ENCODE results near the gene MAP4K4.

The MAP4K4 gene

DNA sequence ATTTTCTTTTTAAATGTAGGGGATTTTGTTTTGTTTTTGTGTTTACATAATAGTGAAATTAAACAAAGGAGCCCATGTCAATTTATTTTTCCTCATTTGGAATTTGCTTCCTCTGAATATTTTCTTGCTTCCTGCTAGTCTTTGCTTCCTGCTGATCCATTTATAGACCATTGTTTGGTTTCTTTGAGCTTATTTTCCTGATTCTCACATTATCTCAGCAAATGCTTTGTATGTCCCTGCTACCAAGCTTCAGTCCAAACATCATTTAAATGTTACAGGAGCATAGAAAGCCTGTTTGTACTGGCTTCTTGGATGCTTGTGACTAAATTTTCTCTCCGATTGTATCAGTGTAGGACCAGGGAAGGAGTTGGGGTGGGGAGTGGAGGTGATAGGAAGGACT lies 166.9 kb downstream of the MAP4K4 start:
- H3K27ac ChIP-seq = no peak overlapping the region
- TF ChIP-seq ZFX (IDR thresholded peaks at IDR 0.05) = no peak
- TF ChIP-seq, protein P1, sequence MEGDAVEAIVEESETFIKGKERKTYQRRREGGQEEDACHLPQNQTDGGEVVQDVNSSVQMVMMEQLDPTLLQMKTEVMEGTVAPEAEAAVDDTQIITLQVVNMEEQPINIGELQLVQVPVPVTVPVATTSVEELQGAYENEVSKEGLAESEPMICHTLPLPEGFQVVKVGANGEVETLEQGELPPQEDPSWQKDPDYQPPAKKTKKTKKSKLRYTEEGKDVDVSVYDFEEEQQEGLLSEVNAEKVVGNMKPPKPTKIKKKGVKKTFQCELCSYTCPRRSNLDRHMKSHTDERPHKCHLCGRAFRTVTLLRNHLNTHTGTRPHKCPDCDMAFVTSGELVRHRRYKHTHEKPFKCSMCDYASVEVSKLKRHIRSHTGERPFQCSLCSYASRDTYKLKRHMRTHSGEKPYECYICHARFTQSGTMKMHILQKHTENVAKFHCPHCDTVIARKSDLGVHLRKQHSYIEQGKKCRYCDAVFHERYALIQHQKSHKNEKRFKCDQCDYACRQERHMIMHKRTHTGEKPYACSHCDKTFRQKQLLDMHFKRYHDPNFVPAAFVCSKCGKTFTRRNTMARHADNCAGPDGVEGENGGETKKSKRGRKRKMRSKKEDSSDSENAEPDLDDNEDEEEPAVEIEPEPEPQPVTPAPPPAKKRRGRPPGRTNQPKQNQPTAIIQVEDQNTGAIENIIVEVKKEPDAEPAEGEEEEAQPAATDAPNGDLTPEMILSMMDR (conservative IDR thresholded peaks at IDR 0.05) = no peak

DNA sequence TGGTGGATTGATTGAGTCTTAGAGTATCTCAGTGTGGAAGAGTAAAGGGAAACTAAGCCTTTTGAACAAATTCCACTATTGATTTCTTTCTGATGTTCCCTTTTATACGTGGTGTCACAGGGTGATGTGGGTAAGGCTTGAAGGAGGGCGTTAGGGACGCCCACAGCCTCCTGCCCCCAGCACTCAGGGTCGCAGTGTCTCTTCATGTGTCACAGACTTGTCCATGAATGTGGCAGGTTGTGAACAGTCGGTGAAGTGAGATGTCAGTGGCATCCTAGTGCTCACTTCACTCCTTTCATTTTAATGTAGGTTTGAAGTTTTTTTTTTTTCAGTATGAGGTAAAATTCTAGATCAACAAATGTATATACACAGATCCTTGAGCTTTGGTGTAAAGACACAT lies 171.0 kb downstream of the MAP4K4 start:
- no peak overlapping the region for H3K27ac ChIP-seq
- TF ChIP-seq, protein P1 (conservative IDR thresholded peaks at IDR 0.05) = no peak
- no peak for TF ChIP-seq ZFX (IDR thresholded peaks at IDR 0.05)

DNA sequence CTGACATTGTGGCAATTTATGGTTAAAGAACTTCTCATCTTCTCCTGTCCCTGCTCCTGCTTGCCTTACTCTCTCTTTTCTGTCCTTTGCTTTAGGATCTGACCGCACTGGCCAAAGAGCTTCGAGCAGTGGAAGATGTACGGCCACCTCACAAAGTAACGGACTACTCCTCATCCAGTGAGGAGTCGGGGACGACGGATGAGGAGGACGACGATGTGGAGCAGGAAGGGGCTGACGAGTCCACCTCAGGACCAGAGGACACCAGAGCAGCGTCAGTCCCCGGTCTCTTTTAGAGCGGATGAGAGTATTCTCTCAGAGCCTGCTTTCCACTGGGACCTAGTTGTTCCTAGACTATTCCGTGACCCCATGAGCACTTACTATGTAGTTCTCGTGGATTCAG lies 172.0 kb downstream of the MAP4K4 start:
- TF ChIP-seq, protein P1 (conservative IDR thresholded peaks at IDR 0.05) = no peak
- TF ChIP-seq ZFX (IDR thresholded peaks at IDR 0.05) = no peak
- no peak overlapping the region for H3K27ac ChIP-seq

DNA sequence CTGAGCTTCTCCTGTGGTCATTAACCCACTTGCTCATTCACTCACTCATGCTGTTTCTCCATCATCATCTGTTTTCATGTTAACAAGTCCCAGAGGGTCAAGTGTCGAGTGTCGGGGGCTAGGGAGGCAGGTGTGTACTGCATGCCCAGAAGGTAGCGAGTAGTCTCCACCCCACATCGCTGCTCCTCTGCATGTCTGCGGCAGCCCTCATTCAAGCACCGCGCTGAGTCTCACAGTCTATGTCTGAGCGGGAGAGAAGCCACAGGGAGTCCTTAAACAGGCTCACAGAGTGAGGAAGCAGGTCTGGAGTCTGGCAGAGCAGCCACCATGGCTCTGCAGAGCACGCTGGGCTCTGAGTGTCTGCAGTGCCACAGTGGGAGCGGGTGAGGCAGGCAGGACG lies 172.9 kb downstream of the MAP4K4 start:
- no peak overlapping the region for H3K27ac ChIP-seq
- TF ChIP-seq, protein P1 (conservative IDR thresholded peaks at IDR 0.05) = no peak
- no peak for TF ChIP-seq ZFX (IDR thresholded peaks at IDR 0.05)

DNA sequence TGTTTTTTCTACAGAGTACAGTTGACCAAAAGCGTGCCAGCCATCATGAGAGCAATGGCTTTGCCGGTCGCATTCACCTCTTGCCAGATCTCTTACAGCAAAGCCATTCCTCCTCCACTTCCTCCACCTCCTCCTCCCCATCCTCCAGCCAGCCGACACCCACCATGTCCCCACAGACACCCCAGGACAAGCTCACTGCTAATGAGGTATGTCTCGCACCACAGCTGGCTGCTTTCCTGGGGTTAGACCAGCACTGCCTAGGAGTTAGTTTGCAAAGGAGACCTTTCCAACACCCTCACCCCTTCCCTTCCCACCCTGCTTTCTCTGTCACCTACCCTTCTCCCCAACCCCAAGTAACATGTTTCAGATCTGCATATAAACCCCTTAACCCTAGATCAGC lies 174.0 kb downstream of the MAP4K4 start:
- TF ChIP-seq ZFX (IDR thresholded peaks at IDR 0.05) = no peak
- TF ChIP-seq, protein P1 (conservative IDR thresholded peaks at IDR 0.05) = no peak
- no peak overlapping the region for H3K27ac ChIP-seq

DNA sequence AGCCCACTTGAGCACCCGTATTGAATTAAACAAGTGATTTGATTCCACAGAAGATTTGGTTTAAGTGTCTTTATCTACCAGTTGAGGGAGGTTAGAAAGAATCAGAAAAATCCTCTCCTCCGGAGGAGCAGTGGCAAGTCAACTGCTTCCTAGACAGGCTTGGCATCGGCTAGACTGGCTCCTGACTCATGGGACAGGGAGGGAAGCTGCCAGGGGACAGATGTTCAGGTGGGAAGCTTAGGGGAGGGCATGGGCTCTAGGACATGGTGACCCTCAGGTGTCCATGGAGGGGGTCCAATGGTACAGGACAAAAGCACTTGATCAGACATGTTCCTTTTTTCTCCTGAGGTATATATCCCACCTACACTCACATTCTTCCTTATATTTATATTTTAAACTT lies 175.0 kb downstream of the MAP4K4 start:
- no peak overlapping the region for H3K27ac ChIP-seq
- TF ChIP-seq, protein P1 (conservative IDR thresholded peaks at IDR 0.05) = no peak
- no peak for TF ChIP-seq ZFX (IDR thresholded peaks at IDR 0.05)

DNA sequence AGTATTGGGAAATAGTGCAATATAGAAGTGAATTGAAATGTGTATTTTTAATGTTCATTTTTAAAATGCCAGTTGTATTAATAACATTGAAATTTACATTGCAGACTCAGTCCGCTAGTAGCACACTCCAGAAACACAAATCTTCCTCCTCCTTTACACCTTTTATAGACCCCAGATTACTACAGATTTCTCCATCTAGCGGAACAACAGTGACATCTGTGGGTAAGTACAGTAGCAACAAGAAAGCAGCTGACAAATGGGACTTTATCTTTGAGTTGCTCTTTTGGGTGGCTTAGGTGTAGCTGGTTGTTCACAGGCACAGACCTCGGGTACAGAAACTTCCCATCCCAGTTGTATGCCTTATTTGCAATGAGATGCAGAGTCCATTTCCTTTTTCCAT lies 176.0 kb downstream of the MAP4K4 start:
- TF ChIP-seq, protein P1 (conservative IDR thresholded peaks at IDR 0.05) = peak; percentile 28
- TF ChIP-seq ZFX (IDR thresholded peaks at IDR 0.05) = no peak

More for the DNA sequence above, 176.0 kb downstream of the MAP4K4 start:
- no peak overlapping the region for H3K27ac ChIP-seq

Measured in C4-2B (cell line).